Neural cell (in vitro differentiated cells): ENCODE data around the gene TBC1D24. TPM values are rescaled to one million over a fixed set of nuclear protein-coding genes. Genes with fewer than 3 reads are reported as not detected.

Experiments used
- H2AFZ ChIP-seq: fragments of 200-600, 300-800 bp; sonication (generic), shearing (Covaris generic); 2 replicates; pipeline ENCODE4 v1.6.0; 2014; ENCODE audit warnings: low read depth, mild to moderate bottlenecking, antibody characterized with exemption, low read length, moderate library complexity
- H3F3A ChIP-seq: fragments of 200-600 bp; shearing (Covaris generic); 2 replicates; pipeline ENCODE4 v1.6.1; 2016; ENCODE audit warnings: mild to moderate bottlenecking, moderate library complexity, mixed read lengths, antibody characterized with exemption, low read length; ENCODE audit not compliant: insufficient read depth, poor library complexity, severe bottlenecking
- H3K27ac ChIP-seq: fragments of 200-600, 300-800 bp; sonication (generic), shearing (Covaris generic); 2 replicates; pipeline ENCODE4 v1.5.1; 2014; ENCODE audit warnings: mild to moderate bottlenecking, low read length, moderate library complexity
- H3K27me3 ChIP-seq: fragments of 300-800, 200-600 bp; sonication (generic), shearing (Covaris generic); 2 replicates; pipeline ENCODE4 v1.6.0; 2014; ENCODE audit warnings: mild to moderate bottlenecking, low read depth, low read length, moderate library complexity; ENCODE audit not compliant: insufficient read depth
- H3K36me3 ChIP-seq: fragments of 300-800, 200-600 bp; sonication (generic), shearing (Covaris generic); 2 replicates; pipeline ENCODE4 v1.5.1; 2014; ENCODE audit warnings: mild to moderate bottlenecking, antibody characterized with exemption, low read length, moderate library complexity; ENCODE audit not compliant: insufficient read depth
- H3K4me2 ChIP-seq: fragments of 300-800, 200-600 bp; sonication (generic), shearing (Covaris generic); 2 replicates; pipeline ENCODE4 v1.6.0; 2014; ENCODE audit warnings: mild to moderate bottlenecking, low read length
- H3K4me3 ChIP-seq: fragments of 300-800, 200-600 bp; sonication (generic), shearing (Covaris generic); 2 replicates; pipeline ENCODE4 v1.5.1; 2014; ENCODE audit warnings: mild to moderate bottlenecking, low read length, moderate library complexity
- H3K79me2 ChIP-seq: fragments of 200-600 bp; shearing (Covaris generic); replicated peaks from 2 replicates; pipeline ENCODE4 v1.6.0; 2014; ENCODE audit warnings: mild to moderate bottlenecking, low read length, moderate library complexity; ENCODE audit not compliant: insufficient read depth
- H3K9ac ChIP-seq: fragments of 300-800, 200-600 bp; sonication (generic), shearing (Covaris generic); 2 replicates; pipeline ENCODE4 v1.6.1; 2016; ENCODE audit warnings: mild to moderate bottlenecking, low read length, mixed read lengths
- H3K9me2 ChIP-seq: fragments of 200-600 bp; shearing (Covaris generic); 2 replicates; pipeline ENCODE4 v1.6.1; 2016; ENCODE audit warnings: mild to moderate bottlenecking, low read length, mixed read lengths; ENCODE audit not compliant: insufficient read depth
- H3K9me3 ChIP-seq: fragments of 200-600, 300-800 bp; sonication (generic), shearing (Covaris generic); 2 replicates; pipeline ENCODE4 v1.6.1; 2016; ENCODE audit warnings: mild to moderate bottlenecking, mixed run types, low read length, moderate library complexity, mixed read lengths
- H4K20me1 ChIP-seq: fragments of 200-600 bp; shearing (Covaris generic); 2 replicates; pipeline ENCODE4 v1.6.1; 2016; ENCODE audit warnings: mild to moderate bottlenecking, mixed run types; ENCODE audit not compliant: insufficient read depth
- CTCF ChIP-seq: fragments of 450-650 bp; IDR thresholded peaks from 2 replicates; pipeline ENCODE4 v1.5.1; 2014; ENCODE audit warnings: antibody characterized with exemption, mild to moderate bottlenecking, moderate library complexity; ENCODE audit not compliant: poor library complexity, severe bottlenecking
- EP300 ChIP-seq: fragments of 450-650 bp; conservative IDR thresholded peaks from 2 replicates; pipeline ENCODE4 v1.6.1; 2014; ENCODE audit warnings: antibody characterized with exemption, mild to moderate bottlenecking, moderate library complexity; ENCODE audit not compliant: poor library complexity, severe bottlenecking
- EZH2 ChIP-seq: fragments of 200-600, 300-800 bp; shearing (Covaris generic), sonication (generic); IDR thresholded peaks from 2 replicates; pipeline ENCODE4 v1.6.1; 2014; ENCODE audit warnings: antibody characterized with exemption, low read length, borderline replicate concordance, mild to moderate bottlenecking; ENCODE audit not compliant: insufficient read depth, poor library complexity, severe bottlenecking
- MXI1 ChIP-seq: fragments of 450-650 bp; conservative IDR thresholded peaks from 2 replicates; pipeline ENCODE4 v1.6.1; 2014; ENCODE audit warnings: antibody characterized with exemption, mild to moderate bottlenecking; ENCODE audit not compliant: poor library complexity, severe bottlenecking
- POLR2AphosphoS5 ChIP-seq: IDR thresholded peaks from 2 replicates; pipeline ENCODE4 v1.6.1; 2012
- RAD21 ChIP-seq: fragments of 450-650 bp; conservative IDR thresholded peaks from 2 replicates; pipeline ENCODE4 v1.6.1; 2014; ENCODE audit warnings: antibody characterized with exemption, mild to moderate bottlenecking, moderate library complexity
- REST ChIP-seq: IDR thresholded peaks from 2 replicates; pipeline ENCODE4 v1.6.1; 2012; ENCODE audit warnings: borderline replicate concordance
- SMC3 ChIP-seq: fragments of 450-650 bp; conservative IDR thresholded peaks from 2 replicates; pipeline ENCODE4 v1.6.1; 2014; ENCODE audit warnings: antibody characterized with exemption, mild to moderate bottlenecking, moderate library complexity; ENCODE audit not compliant: poor library complexity
- TAF1 ChIP-seq: IDR thresholded peaks from 2 replicates; pipeline ENCODE4 v1.6.1; 2012; ENCODE audit warnings: low read depth
- polyA plus RNA-seq: library from polyadenylated mRNA; depleted of rRNA; stranded (reverse); fragments of >200 nt; gene quantifications from 2 replicates; pipeline ENCODE4 v1.2.3, GENCODE V29; 2014

TBC1D24 gene
- polyA plus RNA-seq, 1 donor from 2014 or later, result 27.1 TPM

GRCh38 chr16:2460916-2461315 lies 14.0 kb upstream of the TBC1D24 start:
- Histone ChIP-seq H3K36me3 (no peaks in the 10 kb centered on the region), H3K4me3 (peak overlapping the region; percentile 66), H3K4me2 (peak overlapping the region; percentile 70), H3K9ac (peak overlapping the region; percentile 55), H3K9me2 (no peaks in the 10 kb centered on the region), H4K20me1 (no peaks in the 10 kb centered on the region), H2AFZ (no peak overlapping the region), H3K27ac (no peak overlapping the region), H3F3A (no peaks in the 10 kb centered on the region), H3K27me3 (no peaks in the 10 kb centered on the region), H3K9me3 (no peaks in the 10 kb centered on the region), H3K79me2 (no peaks in the 10 kb centered on the region)
- TF ChIP-seq REST, result no peak
- no peak for TF ChIP-seq POLR2AphosphoS5
- TF ChIP-seq EP300, result no peak
- no peak for TF ChIP-seq SMC3
- TF ChIP-seq EZH2, result no peak
- no peak for TF ChIP-seq MXI1
- TF ChIP-seq CTCF, result no peak
- TF ChIP-seq RAD21, result no peak
- no peak for TF ChIP-seq TAF1

GRCh38 chr16:2462031-2462866 lies 12.7 kb upstream of the TBC1D24 start:
- H3K4me3 ChIP-seq, result no peak overlapping the region
- no peaks in the 10 kb centered on the region for H3K9me3 ChIP-seq
- H3K79me2 ChIP-seq, result no peaks in the 10 kb centered on the region
- H3K4me2 ChIP-seq, result no peak overlapping the region
- H3K27me3 ChIP-seq, result no peaks in the 10 kb centered on the region
- no peaks in the 10 kb centered on the region for H3K9me2 ChIP-seq
- H2AFZ ChIP-seq, result no peak overlapping the region
- H3K27ac ChIP-seq, result no peak overlapping the region
- H3K36me3 ChIP-seq, result no peaks in the 10 kb centered on the region
- TF ChIP-seq POLR2AphosphoS5 (no peak), SMC3 (no peak), MXI1 (no peak), RAD21 (no peak), CTCF (no peak), REST (no peak), EZH2 (no peak), TAF1 (no peak), EP300 (no peak)
- H3F3A ChIP-seq, result no peaks in the 10 kb centered on the region
- H3K9ac ChIP-seq, result no peak overlapping the region
- no peaks in the 10 kb centered on the region for H4K20me1 ChIP-seq
